Type B pancreatic cell (in vitro differentiated cells): ENCODE data around the gene ATF7IP2. TPM values are rescaled to one million over a fixed set of nuclear protein-coding genes. Genes with fewer than 3 reads are reported as not detected.

Experiments used
- DNase-seq: peaks from one replicate; pipeline ENCODE4 v3.0.0; 2021; ENCODE audit warnings: mixed read lengths; ENCODE audit not compliant: unreplicated experiment; ENCODE audit errors: extremely low spot score
- H3K27ac Mint-ChIP-seq: 2 replicates; pipeline ENCODE4 v1.8.0; 2021; ENCODE audit warnings: mild to moderate bottlenecking, mixed read lengths
- H3K27me3 Mint-ChIP-seq: 2 replicates; pipeline ENCODE4 v1.8.0; 2021; ENCODE audit warnings: mixed read lengths
- H3K36me3 Mint-ChIP-seq: 2 replicates; pipeline ENCODE4 v1.8.0; 2021; ENCODE audit warnings: mixed read lengths
- H3K4me1 Mint-ChIP-seq: one replicate; pipeline ENCODE4 v1.8.0; 2021; ENCODE audit warnings: mixed read lengths; ENCODE audit not compliant: unreplicated experiment
- H3K4me3 Mint-ChIP-seq: 2 replicates; pipeline ENCODE4 v1.8.0; 2021; ENCODE audit warnings: mild to moderate bottlenecking, mixed read lengths
- H3K9me3 Mint-ChIP-seq: 2 replicates; pipeline ENCODE4 v1.8.0; 2021; ENCODE audit warnings: mixed read lengths
- total RNA-seq: library from RNA; stranded (reverse); gene quantifications from 2 replicates; pipeline ENCODE4 v1.2.1, GENCODE V29; 2021; ENCODE audit warnings: low replicate concordance
- TF ChIP-seq, protein P1 (sequence below): fragments of 200-600 bp; sonication (generic); conservative IDR thresholded peaks from 2 replicates; pipeline ENCODE4 v1.5.0; 2021; ENCODE audit warnings: antibody characterized with exemption, mild to moderate bottlenecking

Gene ATF7IP2
- total RNA-seq, 1 donor from 2014 or later: 27.5 TPM

DNA sequence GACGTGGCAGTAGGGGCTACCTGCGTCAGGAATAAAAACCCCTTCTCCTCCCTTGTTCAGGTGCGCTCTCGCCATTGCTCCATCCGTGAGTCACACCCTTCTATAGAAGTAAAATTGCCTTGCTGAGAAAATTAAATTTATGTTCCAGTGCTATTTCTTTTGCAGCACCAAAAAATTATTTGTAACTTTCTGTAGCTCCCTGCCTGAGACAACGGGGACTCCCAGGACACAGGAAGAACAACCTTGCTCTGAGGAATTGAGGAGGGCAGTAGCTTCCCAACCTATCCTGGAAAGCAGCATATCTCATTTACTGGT, 109.1 kb downstream of the ATF7IP2 start:
- no peak overlapping the region for H3K4me3 Mint-ChIP-seq
- H3K36me3 Mint-ChIP-seq: no peaks in the 10 kb centered on the region
- H3K27me3 Mint-ChIP-seq: no peaks in the 10 kb centered on the region
- DNase-seq: no peak
- TF ChIP-seq, protein P1, sequence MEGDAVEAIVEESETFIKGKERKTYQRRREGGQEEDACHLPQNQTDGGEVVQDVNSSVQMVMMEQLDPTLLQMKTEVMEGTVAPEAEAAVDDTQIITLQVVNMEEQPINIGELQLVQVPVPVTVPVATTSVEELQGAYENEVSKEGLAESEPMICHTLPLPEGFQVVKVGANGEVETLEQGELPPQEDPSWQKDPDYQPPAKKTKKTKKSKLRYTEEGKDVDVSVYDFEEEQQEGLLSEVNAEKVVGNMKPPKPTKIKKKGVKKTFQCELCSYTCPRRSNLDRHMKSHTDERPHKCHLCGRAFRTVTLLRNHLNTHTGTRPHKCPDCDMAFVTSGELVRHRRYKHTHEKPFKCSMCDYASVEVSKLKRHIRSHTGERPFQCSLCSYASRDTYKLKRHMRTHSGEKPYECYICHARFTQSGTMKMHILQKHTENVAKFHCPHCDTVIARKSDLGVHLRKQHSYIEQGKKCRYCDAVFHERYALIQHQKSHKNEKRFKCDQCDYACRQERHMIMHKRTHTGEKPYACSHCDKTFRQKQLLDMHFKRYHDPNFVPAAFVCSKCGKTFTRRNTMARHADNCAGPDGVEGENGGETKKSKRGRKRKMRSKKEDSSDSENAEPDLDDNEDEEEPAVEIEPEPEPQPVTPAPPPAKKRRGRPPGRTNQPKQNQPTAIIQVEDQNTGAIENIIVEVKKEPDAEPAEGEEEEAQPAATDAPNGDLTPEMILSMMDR: no peak
- no peaks in the 10 kb centered on the region for H3K4me1 Mint-ChIP-seq
- H3K27ac Mint-ChIP-seq: no peak overlapping the region
- H3K9me3 Mint-ChIP-seq: peaks cover 5% of the 10 kb centered on the region

GRCh38 chr16:10497132-10498101, 111.6 kb downstream of the ATF7IP2 start:
- peaks cover 5% of the 10 kb centered on the region for H3K9me3 Mint-ChIP-seq
- H3K4me3 Mint-ChIP-seq: no peak overlapping the region
- H3K27me3 Mint-ChIP-seq: no peaks in the 10 kb centered on the region
- H3K4me1 Mint-ChIP-seq: no peaks in the 10 kb centered on the region
- no peak overlapping the region for H3K27ac Mint-ChIP-seq
- no peak for DNase-seq
- TF ChIP-seq, protein P1: no peak
- no peaks in the 10 kb centered on the region for H3K36me3 Mint-ChIP-seq

- no peaks in the 10 kb centered on the region for H3K36me3 Mint-ChIP-seq
- H3K27me3 Mint-ChIP-seq: no peaks in the 10 kb centered on the region
- no peak overlapping the region for H3K4me3 Mint-ChIP-seq
- peaks cover 9% of the 10 kb centered on the region for H3K9me3 Mint-ChIP-seq
- no peak overlapping the region for H3K27ac Mint-ChIP-seq
- peaks cover 6% of the 10 kb centered on the region for H3K4me1 Mint-ChIP-seq
- DNase-seq: no peak
- TF ChIP-seq, protein P1: no peak
These were observed 114.7 kb downstream of the ATF7IP2 start for GRCh38 chr16:10500582-10500981.

DNA sequence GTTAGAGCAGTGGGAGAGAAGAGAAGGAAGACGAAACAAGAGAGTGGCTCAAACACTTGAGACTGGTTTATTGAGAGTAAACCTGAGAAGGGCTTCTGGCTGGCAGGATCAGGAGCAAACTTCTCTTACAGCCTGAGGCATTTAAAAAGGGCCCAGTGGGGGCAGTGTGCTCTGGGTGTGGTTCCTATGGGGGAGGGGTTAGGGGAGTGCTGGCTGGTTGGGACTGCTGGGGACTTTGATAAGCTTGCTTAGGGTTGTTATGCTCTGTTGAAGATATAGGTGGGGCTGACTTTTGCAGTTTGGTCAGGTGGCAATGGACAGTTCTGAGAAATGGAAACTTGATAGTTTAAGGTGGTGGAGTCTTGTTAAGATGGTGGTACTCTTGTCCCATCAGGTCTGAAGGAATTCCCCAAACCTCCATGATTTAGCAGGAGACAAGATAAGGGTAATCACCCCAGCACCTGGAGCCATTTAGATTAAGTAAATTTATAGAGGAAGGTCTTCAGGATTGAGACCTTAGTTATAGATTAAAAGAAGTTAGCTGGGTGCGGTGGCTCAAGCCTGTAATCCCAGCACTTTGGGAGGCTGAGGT, 115.3 kb downstream of the ATF7IP2 start:
- H3K27ac Mint-ChIP-seq: no peak overlapping the region
- DNase-seq: no peak
- H3K9me3 Mint-ChIP-seq: peaks cover 9% of the 10 kb centered on the region
- peaks cover 6% of the 10 kb centered on the region for H3K4me1 Mint-ChIP-seq
- no peak overlapping the region for H3K4me3 Mint-ChIP-seq
- TF ChIP-seq, protein P1: no peak
- no peaks in the 10 kb centered on the region for H3K27me3 Mint-ChIP-seq
- no peaks in the 10 kb centered on the region for H3K36me3 Mint-ChIP-seq

DNA sequence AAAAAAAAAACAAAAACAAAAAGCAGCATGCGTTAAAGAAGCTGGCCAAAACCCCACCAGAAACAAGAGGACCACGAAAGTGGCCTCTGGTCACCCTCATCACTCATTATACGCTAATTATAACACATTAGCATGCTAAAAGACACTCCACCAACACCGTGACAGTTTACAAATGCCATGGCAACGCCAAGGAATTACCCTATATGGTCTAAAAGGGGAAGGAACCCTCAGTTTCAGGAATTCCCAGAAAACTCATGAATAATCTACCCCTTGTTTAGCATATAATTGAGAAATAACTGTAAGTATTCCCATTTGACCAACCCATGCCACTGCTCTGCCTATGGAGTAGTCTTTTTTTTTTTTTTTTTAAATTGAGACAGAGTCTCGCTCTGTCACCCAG, 116.9 kb downstream of the ATF7IP2 start:
- Mint-ChIP-seq H3K27me3 (no peaks in the 10 kb centered on the region), H3K27ac (no peak overlapping the region), H3K4me1 (peaks cover 6% of the 10 kb centered on the region), H3K9me3 (peaks cover 9% of the 10 kb centered on the region), H3K36me3 (no peaks in the 10 kb centered on the region), H3K4me3 (no peak overlapping the region)
- no peak for DNase-seq
- TF ChIP-seq, protein P1: no peak
